DOHH2 (cell line): ENCODE results near the gene HTRA3.

Experiments
- H3F3A ChIP-seq: fragments of 200-600 bp; sonication (generic), shearing (Covaris generic); 2 replicates; pipeline ENCODE4 v1.6.0; 2016; ENCODE audit warnings: antibody characterized with exemption, mild to moderate bottlenecking; ENCODE audit not compliant: control insufficient read depth, insufficient read depth
- H3K27ac ChIP-seq: fragments of 200-600 bp; sonication (generic); 2 replicates; pipeline ENCODE4 v1.5.1; 2014; ENCODE audit warnings: low read depth, mild to moderate bottlenecking, low read length, moderate library complexity
- H3K27me3 ChIP-seq: fragments of 200-600 bp; sonication (generic); 2 replicates; pipeline ENCODE4 v1.6.1; 2014; ENCODE audit warnings: mild to moderate bottlenecking, low read length, mixed read lengths; ENCODE audit not compliant: control insufficient read depth
- H3K36me3 ChIP-seq: fragments of 200-600 bp; sonication (generic); 2 replicates; pipeline ENCODE4 v1.6.1; 2014; ENCODE audit warnings: mild to moderate bottlenecking, low read length, moderate library complexity, mixed read lengths; ENCODE audit not compliant: control insufficient read depth
- H3K4me1 ChIP-seq: fragments of 200-600 bp; sonication (generic); 2 replicates; pipeline ENCODE4 v1.6.1; 2014; ENCODE audit warnings: mild to moderate bottlenecking, low read length, mixed read lengths; ENCODE audit not compliant: control insufficient read depth
- H3K4me2 ChIP-seq: fragments of 200-600 bp; sonication (generic); 2 replicates; pipeline ENCODE4 v1.6.0; 2014; ENCODE audit warnings: mild to moderate bottlenecking, low read length, moderate library complexity
- H3K4me3 ChIP-seq: fragments of 200-600 bp; sonication (generic); 2 replicates; pipeline ENCODE4 v1.5.1; 2014; ENCODE audit warnings: mild to moderate bottlenecking, low read length, mixed read lengths
- H3K79me2 ChIP-seq: fragments of 200-600 bp; sonication (generic); 2 replicates; pipeline ENCODE4 v1.6.1; 2014; ENCODE audit warnings: mild to moderate bottlenecking, low read length, mixed read lengths; ENCODE audit not compliant: control insufficient read depth
- H3K9me2 ChIP-seq: fragments of 200-600 bp; sonication (generic); replicated peaks from 2 replicates; pipeline ENCODE4 v1.6.1; 2014; ENCODE audit warnings: mild to moderate bottlenecking, low read length, mixed read lengths; ENCODE audit not compliant: control insufficient read depth
- H3K9me3 ChIP-seq: fragments of 200-600 bp; sonication (generic); 2 replicates; pipeline ENCODE4 v1.6.1; 2014; ENCODE audit warnings: antibody characterized with exemption, low read length, mixed read lengths; ENCODE audit not compliant: control insufficient read depth, insufficient read depth
- H4K20me1 ChIP-seq: fragments of 200-600 bp; sonication (generic); 2 replicates; pipeline ENCODE4 v1.6.0; 2014; ENCODE audit warnings: low read depth, mild to moderate bottlenecking, antibody characterized with exemption, low read length, moderate library complexity; ENCODE audit not compliant: control insufficient read depth, insufficient read depth
- EZH2phosphoT487 ChIP-seq: fragments of 200-600 bp; sonication (generic); IDR thresholded peaks from 2 replicates; pipeline ENCODE4 v1.6.1; 2017; ENCODE audit warnings: borderline replicate concordance, mild to moderate bottlenecking, antibody characterized with exemption, low read length, moderate library complexity, mixed read lengths
- TF ChIP-seq, protein P1 (sequence below): fragments of 200-600 bp; sonication (generic); IDR thresholded peaks from one replicate; pipeline ENCODE4 v1.5.1; 2014; ENCODE audit warnings: antibody characterized with exemption, mild to moderate bottlenecking, low read depth, low read length; ENCODE audit not compliant: poor library complexity, severe bottlenecking

The HTRA3 gene

GRCh38 chr4:8221985-8222384 lies 47.6 kb upstream of the HTRA3 start:
- Histone ChIP-seq H3K27ac (no peak overlapping the region), H3K9me2 (no peaks in the 10 kb centered on the region), H3F3A (peaks cover 4% of the 10 kb centered on the region; the same call in 1 of the 2 replicates), H3K36me3 (peaks cover 83% of the 10 kb centered on the region), H3K4me2 (no peak overlapping the region), H3K79me2 (no peaks in the 10 kb centered on the region), H3K27me3 (no peaks in the 10 kb centered on the region), H3K4me3 (no peak overlapping the region), H3K9me3 (no peaks in the 10 kb centered on the region), H3K4me1 (peaks cover 9% of the 10 kb centered on the region), H4K20me1 (no peaks in the 10 kb centered on the region)
- TF ChIP-seq EZH2phosphoT487: no peak
- TF ChIP-seq, protein P1, sequence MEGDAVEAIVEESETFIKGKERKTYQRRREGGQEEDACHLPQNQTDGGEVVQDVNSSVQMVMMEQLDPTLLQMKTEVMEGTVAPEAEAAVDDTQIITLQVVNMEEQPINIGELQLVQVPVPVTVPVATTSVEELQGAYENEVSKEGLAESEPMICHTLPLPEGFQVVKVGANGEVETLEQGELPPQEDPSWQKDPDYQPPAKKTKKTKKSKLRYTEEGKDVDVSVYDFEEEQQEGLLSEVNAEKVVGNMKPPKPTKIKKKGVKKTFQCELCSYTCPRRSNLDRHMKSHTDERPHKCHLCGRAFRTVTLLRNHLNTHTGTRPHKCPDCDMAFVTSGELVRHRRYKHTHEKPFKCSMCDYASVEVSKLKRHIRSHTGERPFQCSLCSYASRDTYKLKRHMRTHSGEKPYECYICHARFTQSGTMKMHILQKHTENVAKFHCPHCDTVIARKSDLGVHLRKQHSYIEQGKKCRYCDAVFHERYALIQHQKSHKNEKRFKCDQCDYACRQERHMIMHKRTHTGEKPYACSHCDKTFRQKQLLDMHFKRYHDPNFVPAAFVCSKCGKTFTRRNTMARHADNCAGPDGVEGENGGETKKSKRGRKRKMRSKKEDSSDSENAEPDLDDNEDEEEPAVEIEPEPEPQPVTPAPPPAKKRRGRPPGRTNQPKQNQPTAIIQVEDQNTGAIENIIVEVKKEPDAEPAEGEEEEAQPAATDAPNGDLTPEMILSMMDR: no peak

DNA sequence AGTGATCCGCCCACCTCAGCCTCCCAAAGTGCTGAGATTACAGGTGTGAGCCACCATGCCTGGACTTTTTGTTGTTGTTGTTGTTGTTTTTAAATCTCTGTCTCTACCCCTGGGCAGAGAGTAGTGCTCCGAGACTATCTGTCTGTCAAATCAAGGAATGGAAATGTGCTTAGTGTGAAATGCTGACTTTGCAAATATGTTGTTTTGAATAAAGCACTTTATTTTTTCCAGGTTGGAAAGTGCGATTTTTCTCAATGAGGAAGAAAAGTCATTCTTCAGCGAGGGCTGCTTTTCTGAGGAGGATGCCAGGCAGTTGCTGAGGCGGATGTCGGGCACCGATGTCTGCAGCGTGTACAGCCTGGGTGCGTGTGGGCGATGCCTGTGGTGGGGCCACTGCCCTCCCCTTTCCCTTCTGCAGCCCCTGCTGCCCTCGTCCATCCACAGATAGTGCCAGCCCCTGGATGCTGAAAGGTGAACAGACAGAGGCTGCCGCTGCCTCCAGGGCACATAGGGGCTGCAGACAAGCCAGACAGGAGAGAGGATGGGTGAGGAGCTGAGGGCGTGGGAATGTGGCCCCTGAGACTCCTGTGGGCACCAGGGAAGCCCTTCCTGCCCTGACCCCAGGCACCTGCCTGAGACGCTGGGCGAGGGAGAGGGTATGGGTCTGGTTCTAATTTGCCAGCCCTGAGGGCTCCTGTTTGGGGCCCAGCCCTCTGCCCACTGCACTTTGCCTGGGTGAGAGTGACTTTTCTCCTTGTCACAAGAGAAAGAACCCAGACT lies 46.8 kb upstream of the HTRA3 start:
- H3K4me1 ChIP-seq: peaks cover 17% of the 10 kb centered on the region
- no peak overlapping the region for H3K4me3 ChIP-seq
- H3F3A ChIP-seq: peaks cover 4% of the 10 kb centered on the region; the same call in 1 of the 2 replicates
- H3K36me3 ChIP-seq: peaks cover 84% of the 10 kb centered on the region
- H3K79me2 ChIP-seq: peaks cover 1% of the 10 kb centered on the region; the same call in 1 of the 2 replicates
- no peaks in the 10 kb centered on the region for H3K9me3 ChIP-seq
- H3K27me3 ChIP-seq: no peaks in the 10 kb centered on the region
- TF ChIP-seq, protein P1: no peak
- no peak for TF ChIP-seq EZH2phosphoT487
- no peaks in the 10 kb centered on the region for H4K20me1 ChIP-seq
- no peak overlapping the region for H3K27ac ChIP-seq
- no peaks in the 10 kb centered on the region for H3K9me2 ChIP-seq
- H3K4me2 ChIP-seq: no peak overlapping the region

GRCh38 chr4:8224267-8224974 lies 45.1 kb upstream of the HTRA3 start:
- no peaks in the 10 kb centered on the region for H3K27me3 ChIP-seq
- H3K79me2 ChIP-seq: peaks cover 12% of the 10 kb centered on the region
- peaks cover 4% of the 10 kb centered on the region; the same call in 1 of the 2 replicates for H3F3A ChIP-seq
- peaks cover 86% of the 10 kb centered on the region for H3K36me3 ChIP-seq
- H3K4me1 ChIP-seq: peaks cover 33% of the 10 kb centered on the region
- H3K4me2 ChIP-seq: no peak overlapping the region
- H4K20me1 ChIP-seq: no peaks in the 10 kb centered on the region
- no peaks in the 10 kb centered on the region for H3K9me2 ChIP-seq
- H3K9me3 ChIP-seq: no peaks in the 10 kb centered on the region
- no peak overlapping the region for H3K4me3 ChIP-seq
- no peak overlapping the region for H3K27ac ChIP-seq
- TF ChIP-seq, protein P1: no peak
- no peak for TF ChIP-seq EZH2phosphoT487
